AG09309 (cell line): ENCODE measurements around the gene SVIL.

Source experiments
- DNase-seq: peaks from one replicate; pipeline ENCODE4 v3.0.0-alpha.2; 2010; ENCODE audit warnings: low read depth
- H3K4me3 ChIP-seq: 2 replicates; pipeline ENCODE4 v1.5.1; 2011; ENCODE audit warnings: mild to moderate bottlenecking, low read depth, low read length, moderate library complexity; ENCODE audit not compliant: control insufficient read depth
- CTCF ChIP-seq: IDR thresholded peaks from 2 replicates; pipeline ENCODE4 v1.5.1; 2011; ENCODE audit warnings: mild to moderate bottlenecking, low read depth, low read length, inconsistent platforms; ENCODE audit not compliant: insufficient read depth, control insufficient read depth; ENCODE audit errors: missing control alignments

SVIL gene

GRCh38 chr10:29671968-29672367, 37.2 kb upstream of the SVIL start:
- no peak for DNase-seq
- TF ChIP-seq CTCF: no peak
- H3K4me3 ChIP-seq: no peak overlapping the region

- no peak for DNase-seq
- no peak overlapping the region for H3K4me3 ChIP-seq
- no peak for TF ChIP-seq CTCF
Observed at GRCh38 chr10:29671228-29671780, 36.5 kb upstream of the SVIL start.

GRCh38 chr10:29670761-29671160, 36.0 kb upstream of the SVIL start:
- H3K4me3 ChIP-seq: no peak overlapping the region

GRCh38 chr10:29669149-29669548, 34.4 kb upstream of the SVIL start:
- no peak for TF ChIP-seq CTCF
- H3K4me3 ChIP-seq: no peak overlapping the region
- no peak for DNase-seq

More at GRCh38 chr10:29670761-29671160, 36.0 kb upstream of the SVIL start:
- DNase-seq: no peak
- no peak for TF ChIP-seq CTCF

GRCh38 chr10:29668628-29669027, 33.9 kb upstream of the SVIL start:
- no peak for DNase-seq
- H3K4me3 ChIP-seq: no peak overlapping the region
- TF ChIP-seq CTCF: no peak

- no peak for TF ChIP-seq CTCF
- no peak overlapping the region for H3K4me3 ChIP-seq
- DNase-seq: no peak
Observed at GRCh38 chr10:29667191-29667590, 32.4 kb upstream of the SVIL start.

- DNase-seq: no peak
- no peak overlapping the region for H3K4me3 ChIP-seq
- TF ChIP-seq CTCF: no peak
Observed at GRCh38 chr10:29666201-29666600, 31.4 kb upstream of the SVIL start.
